GM23338 (cell line): ENCODE results near the gene TYW5. TPM values are rescaled to one million over a fixed set of nuclear protein-coding genes. Genes with fewer than 3 reads are reported as not detected.

Experiments
- ATAC-seq: fragments of 200-7000 bp; cut with Tn5 transposase; 3 replicates; pipeline ENCODE4 v1.9.1; 2020
- DNase-seq: peaks from one replicate; pipeline ENCODE4 v3.0.0-alpha.2; 2015; ENCODE audit warnings: low spot score
- H2AFZ ChIP-seq: fragments of 200-600 bp; sonication (generic); 2 replicates; pipeline ENCODE4 v1.8.0; 2016; ENCODE audit warnings: antibody characterized with exemption, mild to moderate bottlenecking, moderate library complexity
- H3F3A ChIP-seq: fragments of 200-600 bp; sonication (generic); replicated peaks from 2 replicates; pipeline ENCODE4 v1.8.0; 2017; ENCODE audit warnings: antibody characterized with exemption, mixed run types, low read depth
- H3K27ac ChIP-seq: fragments of 200-600 bp; sonication (generic); 2 replicates; pipeline ENCODE4 v1.6.1; 2016; ENCODE audit warnings: low read depth
- H3K27me3 ChIP-seq: fragments of 200-600 bp; sonication (generic); 2 replicates; pipeline ENCODE4 v1.8.0; 2016; ENCODE audit warnings: mild to moderate bottlenecking, mixed run types, moderate library complexity; ENCODE audit not compliant: insufficient read depth
- H3K36me3 ChIP-seq: fragments of 200-600 bp; sonication (generic); 2 replicates; pipeline ENCODE4 v1.8.0; 2016; ENCODE audit warnings: mild to moderate bottlenecking; ENCODE audit not compliant: insufficient read depth
- H3K4me1 ChIP-seq: fragments of 200-600 bp; sonication (generic); 2 replicates; pipeline ENCODE4 v1.8.0; 2016; ENCODE audit warnings: mild to moderate bottlenecking, moderate library complexity; ENCODE audit not compliant: insufficient read depth
- H3K4me2 ChIP-seq: fragments of 200-600 bp; sonication (generic); 2 replicates; pipeline ENCODE4 v1.7.1; 2017; ENCODE audit warnings: mixed run types
- H3K4me3 ChIP-seq: fragments of 200-600 bp; sonication (generic); 2 replicates; pipeline ENCODE4 v1.6.1; 2016; ENCODE audit warnings: mixed run types
- H3K79me2 ChIP-seq: fragments of 200-600 bp; sonication (generic); replicated peaks from 2 replicates; pipeline ENCODE4 v1.8.0; 2017; ENCODE audit warnings: mild to moderate bottlenecking; ENCODE audit not compliant: insufficient read depth
- H3K9me2 ChIP-seq: fragments of 200-600 bp; sonication (generic); 2 replicates; pipeline ENCODE4 v1.8.0; 2017; ENCODE audit not compliant: insufficient read depth
- H4K20me1 ChIP-seq: fragments of 200-600 bp; sonication (generic); replicated peaks from 2 replicates; pipeline ENCODE4 v1.8.0; 2017; ENCODE audit warnings: mild to moderate bottlenecking; ENCODE audit not compliant: insufficient read depth
- H3K27ac Mint-ChIP-seq: 2 replicates; pipeline ENCODE4 v1.8.0; 2020; ENCODE audit warnings: inconsistent platforms, mild to moderate bottlenecking, moderate library complexity, mixed read lengths
- H3K27me3 Mint-ChIP-seq: 3 replicates; pipeline ENCODE4 v1.8.0; 2022; ENCODE audit warnings: low read depth, mild to moderate bottlenecking, moderate library complexity, mixed read lengths, inconsistent platforms; ENCODE audit not compliant: insufficient read depth, poor library complexity
- H3K36me3 Mint-ChIP-seq: 3 replicates; pipeline ENCODE4 v1.8.0; 2021; ENCODE audit warnings: low read depth, mild to moderate bottlenecking, inconsistent platforms, moderate library complexity, mixed read lengths
- H3K4me1 Mint-ChIP-seq: 3 replicates; pipeline ENCODE4 v1.8.0; 2020; ENCODE audit warnings: mild to moderate bottlenecking, inconsistent platforms, mixed read lengths
- H3K4me3 Mint-ChIP-seq: 3 replicates; pipeline ENCODE4 v1.8.0; 2021; ENCODE audit warnings: moderate library complexity, mild to moderate bottlenecking, inconsistent platforms, mixed read lengths
- H3K9me3 Mint-ChIP-seq: 3 replicates; pipeline ENCODE4 v1.8.0; 2020; ENCODE audit warnings: moderate library complexity, mild to moderate bottlenecking, inconsistent platforms, mixed read lengths
- CREB1 ChIP-seq: fragments of 250-450 bp; sonication (Bioruptor Pico); IDR thresholded peaks from 2 replicates; pipeline ENCODE4 v1.5.0; 2020; ENCODE audit warnings: low read depth, mild to moderate bottlenecking, moderate library complexity
- CTCF ChIP-seq, 2 experiments: fragments of 200-600 bp in 1 of 2; sonication (generic) in 1 of 2; conservative IDR thresholded peaks; 2 replicates each; pipeline versions ENCODE4 v1.5.1 to v1.6.1; 2016 to 2017; ENCODE audit warnings: antibody characterized with exemption in 2 of 2, low read depth in 2 of 2, mild to moderate bottlenecking in 2 of 2, moderate library complexity in 1 of 2
- ETS1 ChIP-seq: IDR thresholded peaks from 2 replicates; pipeline ENCODE4 v1.6.1; 2016; ENCODE audit warnings: antibody characterized with exemption
- JUNB ChIP-seq: IDR thresholded peaks from one replicate; pipeline ENCODE4 v1.6.1; 2016; ENCODE audit warnings: antibody characterized with exemption; ENCODE audit not compliant: unreplicated experiment
- NANOG ChIP-seq: IDR thresholded peaks from 2 replicates; pipeline ENCODE4 v1.6.1; 2016; ENCODE audit warnings: antibody characterized with exemption, borderline replicate concordance
- POLR2AphosphoS5 ChIP-seq: IDR thresholded peaks from 2 replicates; pipeline ENCODE4 v1.6.1; 2016; ENCODE audit warnings: antibody characterized with exemption, low read depth
- REST ChIP-seq: IDR thresholded peaks from one replicate; pipeline ENCODE4 v1.6.1; 2018; ENCODE audit warnings: antibody characterized with exemption; ENCODE audit not compliant: unreplicated experiment
- ZNF114 ChIP-seq: fragments of 250-450 bp; sonication (Bioruptor Pico); IDR thresholded peaks from 2 replicates; pipeline ENCODE4 v1.5.0; 2020; ENCODE audit warnings: mild to moderate bottlenecking, moderate library complexity
- ZNF331 ChIP-seq: fragments of 250-450 bp; sonication (Bioruptor Pico); IDR thresholded peaks from 2 replicates; pipeline ENCODE4 v1.5.0; 2020; ENCODE audit warnings: low read depth, mild to moderate bottlenecking, moderate library complexity
- ZNF462 ChIP-seq: fragments of 250-450 bp; sonication (Bioruptor Pico); IDR thresholded peaks from 2 replicates; pipeline ENCODE4 v1.5.0; 2020; ENCODE audit warnings: mild to moderate bottlenecking, moderate library complexity
- polyA plus RNA-seq: library from polyadenylated mRNA; unstranded; fragments of >200 nt; fragmentation: Nextera tagmentation; extraction: Ambion mirVana; gene quantifications from 2 replicates; pipeline ENCODE4 v1.2.1, GENCODE V29; 2016
- total RNA-seq: library from RNA; depleted of rRNA; stranded (reverse); fragments of >200 nt; shearing (Covaris generic); gene quantifications from 2 replicates; pipeline ENCODE4 v1.2.3, GENCODE V29; 2014

TYW5 gene
- total and polyA plus RNA-seq, 2 experiments from 2014 or later = 12.4 to 19.6 TPM

GRCh38 chr2:199975273-199975895 is 20.1 kb upstream of the TYW5 start:
- Histone ChIP-seq H3K4me2 (no peak overlapping the region), H3K9me2 (no peaks in the 10 kb centered on the region), H3K27ac (no peak overlapping the region), H3K36me3 (no peaks in the 10 kb centered on the region), H3F3A (no peaks in the 10 kb centered on the region), H2AFZ (no peak overlapping the region), H3K27me3 (no peaks in the 10 kb centered on the region), H3K4me1 (peaks cover 7% of the 10 kb centered on the region), H3K4me3 (no peak overlapping the region), H4K20me1 (no peaks in the 10 kb centered on the region), H3K79me2 (no peaks in the 10 kb centered on the region)
- no peak for DNase-seq
- no peak overlapping the region for H3K27ac Mint-ChIP-seq
- H3K9me3 Mint-ChIP-seq = no peaks in the 10 kb centered on the region
- no peak overlapping the region for H3K4me3 Mint-ChIP-seq
- ATAC-seq = no peak
- TF ChIP-seq ETS1 (no peak), ZNF462 (CRISPR knock-in tag) (no peak), ZNF114 (CRISPR knock-in tag) (no peak), CTCF (conservative IDR thresholded peaks at IDR 0.05; ENCODE audit: low read depth in 2 of 2) (no peak), REST (no peak), ZNF331 (CRISPR knock-in tag) (no peak), POLR2AphosphoS5 (no peak), JUNB (no peak), NANOG (no peak), CREB1 (CRISPR knock-in tag) (no peak)
- H3K36me3 Mint-ChIP-seq = peaks cover 5% of the 10 kb centered on the region; the same call in 2 of the 3 replicates
- peaks cover 15% of the 10 kb centered on the region for H3K4me1 Mint-ChIP-seq
- peaks cover 3% of the 10 kb centered on the region for H3K27me3 Mint-ChIP-seq
